ENCODE measurements around the gene GUCY1A1. TPM values are rescaled to one million over a fixed set of nuclear protein-coding genes. Genes with fewer than 3 reads are reported as not detected.
A peak's percentile ranks its signal among the peaks of the same experiment; 100 is the strongest.

Gene GUCY1A1
- total and polyA plus RNA-seq, 2 of the 4 experiments (the other 2 are of a cell fraction) = 0.19 to 0.54 TPM

GRCh38 chr4:155735496-155735895 lies 68.8 kb downstream of the GUCY1A1 start:
- Histone ChIP-seq H2BK120ac (ENCODE audit: low read depth, low read length) (no peak overlapping the region), H3K4me2 (ENCODE audit: low read depth, low read length) (0 out of 2 replicates have a peak overlapping the region, but pooled peaks have one; percentile 9), H2BK20ac (ENCODE audit: low read depth, low read length) (no peak overlapping the region), H2AK9ac (replicated peaks; ENCODE audit: low read depth, low read length, poor library complexity) (no peak overlapping the region), H4K91ac (ENCODE audit: insufficient read depth, low read depth, low read length) (no peak overlapping the region), H3K14ac (replicated peaks; ENCODE audit: low read depth, low read length) (no peak overlapping the region), H2AK5ac (ENCODE audit: low read depth, low read length) (no peak overlapping the region), H3K18ac (ENCODE audit: low read depth, low read length) (no peak overlapping the region), H4K20me1 (ENCODE audit: insufficient read depth, low read length) (no peaks in the 10 kb centered on the region; the same call in 1 of the 2 replicates), H3K23ac (ENCODE audit: low read depth, low read length) (no peak overlapping the region), H3K9me3 (ENCODE audit: control insufficient read depth, insufficient read depth, low read length) (no peaks in the 10 kb centered on the region), H3K56ac (ENCODE audit: extremely low read depth, insufficient read depth, low read length) (no peak overlapping the region), H3K27ac (ENCODE audit: insufficient read depth, low read length) (no peak overlapping the region), H2BK15ac (ENCODE audit: low read depth, low read length) (no peak overlapping the region), H3K9ac (ENCODE audit: low read depth, low read length) (no peak overlapping the region), H3K4me3 (ENCODE audit: insufficient read depth, low read depth, low read length) (no peak overlapping the region), H3K36me3 (ENCODE audit: control insufficient read depth, insufficient read depth, low read length) (no peaks in the 10 kb centered on the region), H2BK5ac (ENCODE audit: low read depth, low read length, poor library complexity, severe bottlenecking) (no peak overlapping the region), H3K4me1 (ENCODE audit: control insufficient read depth, insufficient read depth, low read length) (peaks cover 8% of the 10 kb centered on the region), H4K8ac (ENCODE audit: low read depth in 2 of 2, low read length in 2 of 2) (no peak overlapping the region), H3K9me1 (ENCODE audit: insufficient read depth, low read length) (no peaks in the 10 kb centered on the region; the same call in 1 of the 2 replicates), H3K4ac (ENCODE audit: low read depth, low read length) (no peak overlapping the region), H3K27me3 (ENCODE audit: control insufficient read depth, insufficient read depth, low read length) (no peaks in the 10 kb centered on the region), H3K79me1 (ENCODE audit: low read depth in 1 of 2, low read length in 2 of 2) (no peaks in the 10 kb centered on the region), H4K5ac (ENCODE audit: low read depth, low read length) (no peak overlapping the region), H2AFZ (replicated peaks; ENCODE audit: low read length, poor library complexity) (no peak overlapping the region)
- CTCF ChIA-PET = interaction anchor here (1.1 to 1.3 kb wide), 2 partner anchors 12 to 23 kb away, joined by 3 read pairs; partner anchors contain the start of gene GUCY1B1
- DNase-seq (peak; percentile 39), ATAC-seq (ENCODE audit: low read depth) (no peak)
- no peak for TF ChIP-seq POLR2A (IDR thresholded peaks at IDR 0.05; ENCODE audit: low read depth, low read length)
- TF ChIP-seq ELK1 (IDR thresholded peaks at IDR 0.05; ENCODE audit: borderline replicate concordance, low read depth, low read length) = no peak
- TF ChIP-seq FOS (IDR thresholded peaks at IDR 0.05; ENCODE audit: low read depth, low read length) = no peak
- TF ChIP-seq BHLHE40 (IDR thresholded peaks at IDR 0.05; ENCODE audit: low read depth, low read length) = no peak
- intact Hi-C loops (cut with micrococcal nuclease) (loop anchor here (5.0 kb wide), 1 partner anchor 38 kb away; no protein-coding TSS in a partner anchor), dilution Hi-C loops (cut with HindIII; ENCODE audit: low sequenced_read_pairs, unreplicated experiment) (no loop called here), in situ Hi-C loops (cut with MboI; ENCODE audit: low sequenced_read_pairs) (no loop called here)
- POLR2A ChIA-PET (ENCODE audit: unreplicated experiment) = no interaction called here
- BruUV-seq (replicated peaks) = no TSS peak
